Epithelial cell of proximal tubule (primary cell): Measurements from ENCODE around the gene FUBP3. TPM values are rescaled to one million over a fixed set of nuclear protein-coding genes. Genes with fewer than 3 reads are reported as not detected.

Source experiments
- DNase-seq: peaks from one replicate; pipeline ENCODE4 v3.0.0-alpha.2; 2011; ENCODE audit warnings: low read depth
- H3K4me3 ChIP-seq: 2 replicates; pipeline ENCODE4 v1.5.1; 2011; ENCODE audit warnings: low read depth, mild to moderate bottlenecking, low read length
- CTCF ChIP-seq: conservative IDR thresholded peaks from 2 replicates; pipeline ENCODE4 v1.5.1; 2012; ENCODE audit warnings: low read depth, mild to moderate bottlenecking, low read length
- total RNA-seq: library from RNA; depleted of rRNA; stranded (reverse); fragments of >200 nt; gene quantifications from 2 replicates; pipeline ENCODE4 v1.2.3, GENCODE V29; 2015

Gene FUBP3
- total RNA-seq, 1 donor from 2014 or later, result 22.7 TPM

DNA sequence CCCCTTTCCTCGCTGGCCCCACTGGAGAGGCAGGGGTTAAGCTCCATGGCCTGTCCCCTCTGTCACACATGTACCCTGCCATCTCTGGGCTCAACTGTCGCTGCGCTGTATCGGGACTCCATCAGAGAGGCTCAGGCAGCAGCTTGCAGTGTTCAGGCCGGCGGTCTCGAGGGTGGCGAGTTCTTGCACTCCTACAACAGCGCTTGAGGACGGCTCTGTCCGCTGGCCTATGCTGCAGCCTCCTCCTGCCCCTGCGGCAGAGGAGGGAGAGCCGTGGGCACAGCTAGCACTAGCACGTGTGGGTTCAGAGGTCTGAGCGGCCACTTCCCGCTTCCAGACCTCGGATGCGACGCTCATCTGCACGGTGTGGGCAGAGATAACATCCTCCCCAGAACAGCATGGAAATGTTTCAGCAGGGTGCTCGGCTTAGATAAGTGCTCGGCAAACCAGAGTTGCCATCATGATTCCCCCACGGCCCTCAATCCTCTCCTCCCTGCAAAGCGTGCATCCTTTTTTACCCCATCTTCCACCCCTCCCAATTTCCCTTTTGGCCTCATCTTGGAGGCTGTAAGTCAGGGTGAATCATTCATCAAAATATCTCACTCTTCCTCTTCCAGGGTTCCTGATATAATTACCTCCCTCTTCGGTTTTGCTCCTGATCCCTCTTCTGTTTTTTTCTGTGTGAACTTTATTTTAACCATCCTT lies 41.9 kb upstream of the FUBP3 start:
- no peak for TF ChIP-seq CTCF
- no peak overlapping the region for H3K4me3 ChIP-seq
- DNase-seq, result no peak

DNA sequence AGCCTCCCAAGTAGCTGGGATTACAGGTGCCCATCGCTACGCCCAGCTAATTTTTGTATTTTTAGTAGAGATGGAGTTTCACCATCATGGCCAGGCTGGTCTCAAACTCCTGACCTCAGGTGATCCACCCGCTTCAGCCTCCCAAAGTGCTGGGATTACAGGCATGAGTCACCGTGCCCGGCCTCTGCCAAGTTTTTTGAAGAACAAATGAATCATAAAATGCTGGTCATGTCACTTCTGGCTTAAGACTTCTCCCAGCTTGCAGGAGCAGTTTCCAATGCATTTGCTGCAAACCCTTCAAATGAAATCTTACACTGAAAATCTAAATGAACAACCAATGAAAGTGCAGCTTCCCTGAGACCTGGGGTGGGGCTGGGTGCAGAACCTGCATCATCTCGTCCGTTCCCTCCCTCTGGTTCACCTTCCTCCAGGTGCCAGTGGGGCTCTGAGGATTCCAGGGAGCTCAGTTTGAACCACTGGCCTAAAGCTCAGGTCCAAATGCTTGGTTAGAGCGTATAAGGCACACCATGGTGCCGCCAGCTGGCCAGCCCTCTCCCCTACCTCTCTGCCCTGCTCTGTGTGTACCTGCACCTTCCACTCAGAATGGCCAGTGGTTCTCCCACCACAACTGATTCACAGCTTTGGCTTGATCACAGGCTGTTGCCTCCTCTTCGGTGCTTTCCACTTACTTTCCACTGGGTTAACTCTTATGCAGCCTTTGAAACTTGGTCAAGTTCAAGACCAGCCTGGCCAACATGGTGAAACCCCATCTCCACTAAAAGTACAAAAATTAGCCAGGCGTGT lies 39.8 kb upstream of the FUBP3 start:
- no peak for DNase-seq
- no peak for TF ChIP-seq CTCF
- H3K4me3 ChIP-seq, result no peak overlapping the region

DNA sequence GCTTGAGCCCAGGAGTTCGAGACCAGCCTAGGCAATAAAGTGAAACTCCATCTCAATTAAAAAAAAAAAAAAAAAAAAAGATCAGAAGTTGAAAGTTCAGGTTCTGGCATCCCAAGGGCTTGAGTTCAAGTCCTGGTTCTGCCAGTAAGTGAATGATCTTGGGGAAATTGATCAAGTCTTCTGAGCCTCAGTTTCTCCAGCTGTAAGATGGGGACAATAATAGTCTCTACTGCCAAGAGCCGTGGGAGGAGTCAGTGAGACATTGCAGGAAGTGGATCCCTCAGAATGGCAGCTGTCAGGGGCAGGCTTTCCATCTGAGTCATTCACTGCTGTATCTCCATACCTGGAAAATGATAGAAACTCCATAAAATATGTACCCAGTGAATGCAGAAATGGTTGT lies 37.8 kb upstream of the FUBP3 start:
- H3K4me3 ChIP-seq, result no peak overlapping the region
- DNase-seq, result no peak
- TF ChIP-seq CTCF, result no peak

GRCh38 chr9:130542038-130542437 lies 37.3 kb upstream of the FUBP3 start:
- no peak for TF ChIP-seq CTCF
- no peak overlapping the region for H3K4me3 ChIP-seq

GRCh38 chr9:130542457-130543228 lies 36.7 kb upstream of the FUBP3 start:
- no peak for TF ChIP-seq CTCF
- DNase-seq, result no peak
- H3K4me3 ChIP-seq, result no peak overlapping the region

More at GRCh38 chr9:130542038-130542437, 37.3 kb upstream of the FUBP3 start:
- no peak for DNase-seq

DNA sequence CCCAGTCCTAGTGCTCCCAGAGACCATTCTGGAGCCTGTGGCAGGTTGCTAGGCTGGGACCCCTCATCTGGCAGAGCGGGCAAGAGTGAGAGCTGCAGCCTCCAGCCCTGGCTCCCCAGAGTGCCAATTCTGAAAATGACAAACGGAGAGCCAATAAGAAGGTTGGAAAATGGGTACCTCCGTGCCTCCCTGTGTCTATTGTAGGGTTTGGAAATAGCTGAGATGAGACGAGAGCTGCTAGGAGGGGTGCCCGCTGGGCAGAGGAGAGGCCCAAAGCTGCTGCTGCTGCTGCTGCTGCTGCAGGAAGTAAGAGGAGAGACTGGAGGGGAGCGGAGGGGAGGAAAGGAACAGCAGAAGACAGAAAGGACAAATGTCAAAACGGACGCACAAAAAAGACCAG lies 36.0 kb upstream of the FUBP3 start:
- TF ChIP-seq CTCF, result no peak
- H3K4me3 ChIP-seq, result no peak overlapping the region
- DNase-seq, result no peak
